Osteocyte (in vitro differentiated cells): ENCODE results near the gene TMEM45A. TPM values are rescaled to one million over a fixed set of nuclear protein-coding genes. Genes with fewer than 3 reads are reported as not detected.

Experiments
- DNase-seq: peaks from one replicate; pipeline ENCODE4 v3.0.0; 2021; ENCODE audit warnings: mixed read lengths; ENCODE audit not compliant: unreplicated experiment; ENCODE audit errors: extremely low spot score
- H3K27ac Mint-ChIP-seq: one replicate; pipeline ENCODE4 v1.8.0; 2021; ENCODE audit warnings: mild to moderate bottlenecking, mixed read lengths; ENCODE audit not compliant: unreplicated experiment
- H3K27me3 Mint-ChIP-seq: one replicate; pipeline ENCODE4 v1.8.0; 2021; ENCODE audit warnings: mixed read lengths; ENCODE audit not compliant: unreplicated experiment
- H3K36me3 Mint-ChIP-seq: one replicate; pipeline ENCODE4 v1.8.0; 2021; ENCODE audit warnings: mixed read lengths; ENCODE audit not compliant: unreplicated experiment
- H3K4me1 Mint-ChIP-seq: one replicate; pipeline ENCODE4 v1.8.0; 2021; ENCODE audit warnings: mixed read lengths; ENCODE audit not compliant: unreplicated experiment
- H3K4me3 Mint-ChIP-seq: one replicate; pipeline ENCODE4 v1.8.0; 2021; ENCODE audit warnings: mild to moderate bottlenecking, moderate library complexity, mixed read lengths; ENCODE audit not compliant: unreplicated experiment
- H3K9me3 Mint-ChIP-seq: one replicate; pipeline ENCODE4 v1.8.0; 2021; ENCODE audit warnings: mixed read lengths; ENCODE audit not compliant: unreplicated experiment
- CTCF ChIP-seq: fragments of 200-600 bp; sonication (generic); IDR thresholded peaks from 2 replicates; pipeline ENCODE4 v1.5.0; 2021; ENCODE audit warnings: antibody characterized with exemption, mild to moderate bottlenecking, moderate library complexity
- total RNA-seq: library from RNA; stranded (reverse); gene quantifications from 2 replicates; pipeline ENCODE4 v1.2.1, GENCODE V29; 2021

TMEM45A gene
- total RNA-seq, 1 donor from 2014 or later, result 29.1 TPM

- Mint-ChIP-seq H3K27ac (no peak overlapping the region), H3K9me3 (no peaks in the 10 kb centered on the region), H3K27me3 (peaks cover 9% of the 10 kb centered on the region), H3K4me1 (peaks cover 3% of the 10 kb centered on the region), H3K4me3 (no peak overlapping the region), H3K36me3 (no peaks in the 10 kb centered on the region)
- DNase-seq, result no peak
- TF ChIP-seq CTCF, result peak; percentile 88
These were observed 29.4 kb upstream of the TMEM45A start for GRCh38 chr3:100463002-100463401.

- Mint-ChIP-seq H3K4me1 (peaks cover 3% of the 10 kb centered on the region), H3K27ac (no peak overlapping the region), H3K9me3 (peaks cover 2% of the 10 kb centered on the region), H3K36me3 (no peaks in the 10 kb centered on the region), H3K27me3 (peaks cover 9% of the 10 kb centered on the region), H3K4me3 (no peak overlapping the region)
- DNase-seq, result no peak
- no peak for TF ChIP-seq CTCF
These were observed 28.7 kb upstream of the TMEM45A start for GRCh38 chr3:100463646-100464155.

- peaks cover 6% of the 10 kb centered on the region for H3K27me3 Mint-ChIP-seq
- peaks cover 10% of the 10 kb centered on the region for H3K9me3 Mint-ChIP-seq
- H3K4me3 Mint-ChIP-seq, result no peak overlapping the region
- no peak for TF ChIP-seq CTCF
- no peaks in the 10 kb centered on the region for H3K36me3 Mint-ChIP-seq
- H3K27ac Mint-ChIP-seq, result no peak overlapping the region
- H3K4me1 Mint-ChIP-seq, result peaks cover 3% of the 10 kb centered on the region
- no peak for DNase-seq
These were observed 26.3 kb upstream of the TMEM45A start for GRCh38 chr3:100465892-100466777.

GRCh38 chr3:100467133-100467532 lies 25.3 kb upstream of the TMEM45A start:
- DNase-seq, result no peak
- no peak overlapping the region for H3K27ac Mint-ChIP-seq
- H3K4me1 Mint-ChIP-seq, result peaks cover 3% of the 10 kb centered on the region
- H3K27me3 Mint-ChIP-seq, result no peaks in the 10 kb centered on the region
- no peaks in the 10 kb centered on the region for H3K36me3 Mint-ChIP-seq
- no peak overlapping the region for H3K4me3 Mint-ChIP-seq
- no peak for TF ChIP-seq CTCF
- H3K9me3 Mint-ChIP-seq, result peaks cover 12% of the 10 kb centered on the region

GRCh38 chr3:100468676-100469075 lies 23.7 kb upstream of the TMEM45A start:
- Mint-ChIP-seq H3K27ac (no peak overlapping the region), H3K4me1 (peaks cover 3% of the 10 kb centered on the region), H3K9me3 (peaks cover 12% of the 10 kb centered on the region), H3K27me3 (no peaks in the 10 kb centered on the region), H3K4me3 (no peak overlapping the region), H3K36me3 (no peaks in the 10 kb centered on the region)
- no peak for TF ChIP-seq CTCF
- DNase-seq, result no peak
